GM21723 (cell line): Measurements from ENCODE around the gene ACIN1.

Experiments used
- ATAC-seq: cut with Tn5 transposase; IDR thresholded peaks from one replicate; pipeline ENCODE4 v1.9.1; 2021; ENCODE audit warnings: mild to moderate bottlenecking, moderate library complexity; ENCODE audit not compliant: unreplicated experiment

ACIN1 gene

GRCh38 chr14:23062002-23062401, 32.9 kb downstream of the ACIN1 start:
- no peak for ATAC-seq

DNA sequence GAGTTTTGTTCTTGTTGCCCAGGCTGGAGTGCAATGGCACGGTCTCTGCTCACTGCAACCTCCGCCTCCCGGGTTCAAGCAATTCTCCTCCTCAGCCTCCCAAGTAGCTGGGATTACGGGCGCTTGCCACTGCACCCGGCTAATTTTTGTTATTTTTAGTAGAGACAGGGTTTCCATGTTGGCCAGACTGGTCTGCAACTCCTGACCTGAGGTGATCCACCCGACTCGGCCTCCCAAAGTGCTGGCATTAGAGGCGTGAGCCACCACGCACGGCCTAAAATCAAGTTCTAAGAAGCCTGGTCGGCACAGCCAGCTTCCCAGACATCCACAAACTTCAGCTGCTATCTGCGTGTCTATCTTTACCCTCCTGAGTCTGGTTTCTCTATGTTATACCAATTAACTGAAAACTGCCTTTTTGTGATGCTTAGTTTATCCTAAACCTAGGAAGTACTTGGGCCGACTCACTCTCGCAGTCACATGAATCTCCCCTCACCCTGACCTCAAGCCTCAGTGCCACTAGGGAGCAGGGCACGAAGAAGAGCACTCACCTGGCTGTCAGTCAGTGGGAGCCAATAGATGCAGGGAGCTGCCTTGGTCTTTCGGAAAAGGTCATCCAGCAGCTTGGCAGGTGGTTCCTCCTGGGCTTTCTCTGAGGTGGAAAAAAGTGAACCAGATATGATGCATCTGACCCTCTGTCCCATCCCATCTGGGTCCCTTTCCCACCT, 34.2 kb downstream of the ACIN1 start:
- ATAC-seq: no peak

- no peak for ATAC-seq
Measured at GRCh38 chr14:23058654-23059504, 36.1 kb downstream of the ACIN1 start.

DNA sequence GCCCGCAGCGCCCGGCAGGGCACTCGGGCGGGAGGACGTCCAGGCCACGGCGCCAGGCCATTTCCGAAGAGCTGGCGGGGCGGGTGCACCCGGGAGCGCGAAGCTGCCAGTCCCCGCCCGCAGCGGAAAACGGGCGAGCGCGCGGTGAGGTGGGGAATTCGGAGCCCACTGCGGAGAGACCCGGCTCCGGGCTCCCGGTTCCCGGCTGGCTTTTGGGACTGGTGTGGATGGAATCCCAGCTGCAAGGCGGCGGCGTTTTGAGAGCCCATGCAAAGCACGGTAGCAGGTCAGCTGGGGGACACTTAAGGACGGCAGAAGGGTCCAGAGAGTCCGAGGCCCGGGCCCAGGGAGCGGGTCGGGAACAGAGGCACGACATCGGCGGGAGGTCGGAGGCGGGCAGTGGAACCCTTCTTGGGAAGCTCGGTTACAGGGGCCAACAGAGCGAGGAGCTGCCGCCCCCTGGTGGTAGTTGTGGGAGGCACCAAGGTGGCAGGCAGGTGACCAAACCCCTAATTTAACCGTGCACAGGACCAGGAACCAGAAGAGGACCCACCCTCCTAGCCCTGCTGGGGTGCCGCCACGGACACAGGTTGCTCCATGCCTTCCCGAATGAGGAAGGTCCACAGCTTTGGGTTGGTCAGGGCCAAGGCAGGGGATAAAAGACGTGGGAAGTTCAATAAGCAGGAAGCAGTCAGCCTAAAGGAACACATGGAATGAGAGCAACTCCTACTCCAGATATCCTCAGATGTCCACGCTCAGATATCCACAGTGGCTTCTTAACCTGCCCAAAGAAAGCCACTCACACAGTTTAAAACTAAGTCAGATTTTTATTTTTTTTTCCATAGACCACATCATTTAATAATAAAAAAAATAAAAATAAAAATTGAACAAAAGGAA, 36.9 kb downstream of the ACIN1 start:
- ATAC-seq: peak; percentile 64

GRCh38 chr14:23056956-23057756, 37.8 kb downstream of the ACIN1 start, which contains the start of gene CDH24:
Gene CDH24, minus strand, starts transcription at chr14:23057520. Its CDS starts 1,787 bp downstream, at chr14:23055733.
- ATAC-seq: peak; percentile 60

GRCh38 chr14:23056145-23056955, 38.6 kb downstream of the ACIN1 start:
- ATAC-seq: peak; percentile 57

- no peak for ATAC-seq
Measured at GRCh38 chr14:23055621-23056144, 39.3 kb downstream of the ACIN1 start.

- no peak for ATAC-seq
Measured at GRCh38 chr14:23055147-23055550, 39.8 kb downstream of the ACIN1 start.

DNA sequence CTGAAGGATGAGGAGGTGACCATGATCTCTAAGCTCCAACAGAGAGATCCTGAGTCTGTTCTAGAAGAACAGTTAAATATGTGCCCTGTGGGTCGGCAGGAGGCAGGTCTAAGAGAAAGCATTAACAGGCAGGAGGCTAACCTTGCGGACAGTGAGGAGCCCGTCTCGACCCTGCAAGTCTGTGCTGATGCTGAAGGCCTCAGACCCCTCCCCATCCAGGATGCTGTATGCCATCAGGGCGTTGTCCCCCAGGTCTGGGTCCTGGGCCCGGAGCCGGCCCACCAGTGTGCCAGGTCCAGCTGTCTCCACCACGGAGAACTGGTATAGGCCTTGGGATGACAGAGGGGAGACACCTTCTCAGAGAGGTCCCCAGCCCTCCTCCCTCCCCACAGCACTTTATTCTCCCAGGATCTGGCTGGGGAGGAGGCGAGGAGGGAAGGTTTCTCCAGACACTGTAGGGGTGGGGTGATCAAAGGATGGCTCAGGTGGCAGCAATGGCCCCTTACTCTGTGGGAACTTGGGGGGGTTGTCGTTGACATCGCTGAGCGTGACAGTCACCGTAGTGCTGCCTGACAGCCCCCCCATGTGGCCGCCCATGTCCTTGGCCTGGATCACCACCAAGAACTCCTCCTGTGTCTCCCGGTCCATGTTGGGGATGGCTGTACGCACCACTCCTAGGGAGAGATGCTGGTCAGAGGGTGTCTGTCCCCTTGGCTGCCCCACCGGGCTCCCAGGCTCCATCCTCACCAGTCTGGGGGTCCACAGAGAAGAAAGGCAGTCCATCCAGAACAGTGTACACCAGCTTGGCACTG, 40.7 kb downstream of the ACIN1 start:
- ATAC-seq: no peak

DNA sequence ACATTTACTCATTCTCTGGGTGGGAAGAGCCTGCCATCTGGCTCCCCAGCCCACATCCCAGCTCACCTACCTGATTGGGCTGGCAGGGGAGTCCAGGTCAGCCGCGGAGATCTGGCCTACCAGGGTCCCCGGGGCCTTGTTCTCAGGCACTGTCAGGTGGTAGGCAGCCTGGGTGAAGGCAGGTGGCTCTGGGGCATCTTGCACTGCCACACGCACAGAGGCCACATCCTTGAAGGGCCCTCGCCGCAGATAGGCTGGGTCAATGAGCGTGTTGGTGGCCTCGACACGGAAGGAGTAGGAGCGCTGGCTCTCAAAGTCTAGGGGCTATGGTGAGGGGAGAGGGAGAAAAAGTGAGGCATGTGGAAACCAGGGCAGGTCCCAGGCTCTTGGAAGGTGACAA, 41.5 kb downstream of the ACIN1 start:
- no peak for ATAC-seq

DNA sequence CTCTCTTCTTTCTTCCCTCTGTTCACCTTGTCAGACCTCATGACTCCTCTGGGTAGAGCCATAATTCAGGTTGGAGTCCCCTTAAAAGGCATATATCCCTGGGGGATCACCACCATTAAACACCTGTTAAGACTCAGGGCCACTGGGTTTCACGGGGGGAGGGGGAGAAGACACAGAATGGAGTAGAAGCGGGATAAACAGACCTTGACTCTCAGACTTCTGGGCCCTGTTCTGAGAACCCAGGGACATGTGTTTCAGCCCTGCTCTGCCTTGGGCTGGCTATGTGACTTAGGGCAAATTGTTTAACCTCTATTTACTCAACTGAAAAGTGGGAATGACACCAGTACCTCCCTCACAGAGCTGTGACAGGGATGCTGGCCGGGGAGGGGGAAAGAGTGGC, 42.3 kb downstream of the ACIN1 start:
- no peak for ATAC-seq

GRCh38 chr14:23052182-23052623, 42.7 kb downstream of the ACIN1 start:
- ATAC-seq: no peak

DNA sequence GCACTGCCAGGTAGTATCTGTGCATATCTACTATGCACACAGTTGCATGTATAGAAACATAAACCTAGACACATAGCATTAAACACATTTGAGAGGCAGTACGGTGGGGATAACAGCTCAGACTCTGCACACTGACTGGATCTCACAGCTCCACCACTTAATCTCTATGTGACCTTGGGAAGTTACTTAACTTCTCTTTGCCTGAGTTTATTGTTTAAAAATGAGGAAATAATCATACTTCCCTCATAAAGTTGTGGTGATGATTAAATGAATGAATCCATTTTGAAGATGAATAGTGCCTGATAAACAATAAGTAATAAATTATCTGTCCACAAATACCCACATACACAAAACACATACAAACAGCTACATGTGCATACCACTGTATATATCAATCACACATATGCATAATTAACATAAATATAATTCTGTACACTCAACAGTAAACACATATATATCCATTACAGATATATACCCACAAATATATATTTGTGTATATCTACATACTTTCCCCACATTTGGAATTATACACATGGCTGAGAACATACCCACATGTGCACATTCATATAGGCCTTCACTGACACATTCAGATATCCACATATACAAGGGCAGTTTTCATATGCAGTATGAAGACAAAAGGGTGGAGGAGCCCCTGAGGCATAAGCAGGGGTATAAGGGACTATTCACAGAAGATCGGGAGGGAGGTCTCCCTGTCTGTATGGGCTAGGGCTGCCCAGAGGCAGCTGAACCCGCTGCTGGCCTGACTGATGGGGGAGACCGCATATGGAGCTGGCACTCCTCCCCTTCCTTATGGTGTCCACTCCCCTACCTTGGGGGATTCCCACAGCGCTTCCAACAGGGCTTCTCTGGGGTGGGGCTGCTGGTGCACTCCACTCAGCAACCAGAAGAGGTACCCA, 43.5 kb downstream of the ACIN1 start:
- no peak for ATAC-seq

- ATAC-seq: no peak
Measured at GRCh38 chr14:23049011-23049410, 45.9 kb downstream of the ACIN1 start.

GRCh38 chr14:23047751-23048693, 46.9 kb downstream of the ACIN1 start:
- no peak for ATAC-seq

DNA sequence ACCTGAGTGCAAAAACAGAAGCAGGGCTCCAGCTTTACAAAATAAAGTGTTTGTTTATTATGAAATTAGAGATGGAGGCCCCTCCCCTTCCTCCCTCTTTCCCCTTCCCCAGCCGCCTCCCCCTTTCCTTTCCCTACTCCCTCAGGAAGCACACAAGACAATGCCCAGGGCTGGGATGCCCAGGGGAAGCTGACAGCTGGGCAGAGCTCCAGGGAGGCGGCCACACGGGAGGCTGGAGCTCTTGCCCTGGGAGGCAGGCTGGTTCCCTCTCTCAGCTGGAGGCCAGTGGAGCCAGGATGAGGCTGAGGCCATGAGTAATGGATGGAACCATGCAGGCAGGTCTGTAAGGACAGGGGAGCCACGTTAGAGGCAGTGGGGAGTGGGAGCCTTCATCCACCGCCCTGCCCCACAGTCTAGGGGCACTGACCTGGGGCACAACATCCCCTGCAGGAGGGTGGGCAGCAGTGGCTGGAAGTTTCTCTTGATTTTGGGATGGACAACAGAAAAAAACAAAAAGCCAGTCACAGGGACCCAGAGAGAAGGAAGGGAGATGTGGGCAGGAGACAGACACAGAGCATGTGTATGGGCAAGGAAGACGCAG, 47.8 kb downstream of the ACIN1 start:
- ATAC-seq: no peak
